Measurements from ENCODE around the gene C1orf87.

DNA sequence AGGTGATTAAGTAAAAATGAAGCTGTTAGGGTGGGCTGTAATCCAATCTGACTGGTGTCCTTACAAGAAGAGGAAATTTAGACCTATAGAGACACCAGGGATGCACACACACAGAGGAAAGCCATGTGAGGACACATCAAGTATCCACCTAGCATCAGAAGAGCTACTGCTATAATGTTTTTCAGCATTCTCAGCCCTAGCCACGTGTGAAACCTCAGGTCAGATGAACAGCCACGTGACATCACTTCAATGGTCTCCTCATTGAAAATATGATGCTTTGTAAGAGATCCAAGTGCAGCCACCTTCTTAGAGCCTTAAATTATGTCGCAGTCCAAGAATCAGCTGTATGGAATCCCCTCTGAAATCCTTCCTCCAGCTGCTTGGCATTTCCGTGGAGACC is 65.1 kb downstream of the C1orf87 start:
- TF ChIP-seq EZH2 (IDR thresholded peaks at IDR 0.05) (no peak), POLR2AphosphoS5 (IDR thresholded peaks at IDR 0.05; ENCODE audit: borderline replicate concordance, low read depth, low read length) (no peak)

Data from SK-N-MC (cell line).